GM12878 (cell line): ENCODE measurements around the gene CEBPE. TPM values are rescaled to one million over a fixed set of nuclear protein-coding genes. Genes with fewer than 3 reads are reported as not detected.

ENCODE experiments used
- CBFB ChIP-seq: IDR thresholded peaks from 2 replicates; pipeline ENCODE4 v1.6.1; 2016; ENCODE audit warnings: antibody characterized with exemption, low read depth
- CREB1 ChIP-seq: IDR thresholded peaks from 2 replicates; pipeline ENCODE4 v1.6.1; 2012; ENCODE audit warnings: low read depth, mild to moderate bottlenecking, inconsistent platforms
- ELK1 ChIP-seq: IDR thresholded peaks from 2 replicates; pipeline ENCODE4 v1.6.1; 2012; ENCODE audit warnings: low read depth, low read length, improper control_type of control experiment
- HDGF ChIP-seq: fragments of 450-650 bp; IDR thresholded peaks from 2 replicates; pipeline ENCODE4 v1.6.1; 2016; ENCODE audit warnings: antibody characterized with exemption
- IKZF1 ChIP-seq: fragments of 450-650 bp; conservative IDR thresholded peaks from 2 replicates; pipeline ENCODE4 v1.6.1; 2017; ENCODE audit warnings: antibody characterized with exemption, mild to moderate bottlenecking
- IRF5 ChIP-seq: fragments of 450-650 bp; IDR thresholded peaks from 2 replicates; pipeline ENCODE4 v1.6.1; 2017; ENCODE audit warnings: borderline replicate concordance
- LARP7 ChIP-seq: fragments of 450-650 bp; IDR thresholded peaks from 2 replicates; pipeline ENCODE4 v1.6.1; 2017; ENCODE audit warnings: mild to moderate bottlenecking
- NFYA ChIP-seq: IDR thresholded peaks from 2 replicates; pipeline ENCODE4 v1.6.1; 2011; ENCODE audit warnings: low read depth, mild to moderate bottlenecking, low read length, improper control_type of control experiment, borderline replicate concordance
- PAX5 ChIP-seq: IDR thresholded peaks from 2 replicates; pipeline ENCODE4 v1.6.1; 2011; ENCODE audit warnings: low read depth, low read length, borderline replicate concordance
- POLR2AphosphoS2 ChIP-seq: IDR thresholded peaks from 2 replicates; pipeline ENCODE4 v1.6.1; 2011; ENCODE audit warnings: low read depth, mild to moderate bottlenecking, low read length, improper control_type of control experiment, moderate library complexity
- POLR2AphosphoS5 ChIP-seq: IDR thresholded peaks from 2 replicates; pipeline ENCODE4 v1.6.1; 2011; ENCODE audit warnings: mild to moderate bottlenecking, low read length, inconsistent platforms
- SMARCA5 ChIP-seq: fragments of 450-650 bp; IDR thresholded peaks from 2 replicates; pipeline ENCODE4 v1.6.1; 2017; ENCODE audit warnings: mild to moderate bottlenecking
- TBL1XR1 ChIP-seq: IDR thresholded peaks from 2 replicates; pipeline ENCODE4 v1.6.1; 2012; ENCODE audit warnings: low read depth, low read length, improper control_type of control experiment
- YY1 ChIP-seq: IDR thresholded peaks from 2 replicates; pipeline ENCODE4 v1.6.1; 2011; ENCODE audit warnings: low read depth, mild to moderate bottlenecking, low read length
- ZNF687 ChIP-seq: fragments of 450-650 bp; IDR thresholded peaks from 2 replicates; pipeline ENCODE4 v1.6.1; 2017; ENCODE audit warnings: mild to moderate bottlenecking, moderate library complexity
- polyA plus RNA-seq, 11 experiments: library from polyadenylated mRNA; depleted of rRNA in 4 of 11; unstranded in 6 of 11; stranded (reverse) in 5 of 11; fragments of >200 nt; fragmentation: Nextera tagmentation in 4 of 11; fragmentation: Illumina TruSeq in 1 of 11; extraction: Ambion mirVana in 4 of 11; extraction: Trizol in 1 of 11; gene quantifications; 1 replicate in 1 of 11; 2 replicates in 10 of 11; pipeline versions ENCODE4 v1.2.1 to v1.2.3, GENCODE V29; 2011 to 2016; ENCODE audit warnings: inconsistent platforms in 2 of 11, missing spikeins in 2 of 11, low read depth in 1 of 11
- total RNA-seq, 4 experiments: library from RNA; depleted of rRNA in 3 of 4; stranded (reverse); fragments of >200 nt in 3 of 4; fragmentation: Illumina TruSeq in 1 of 4; extraction: Trizol in 1 of 4; gene quantifications; 2 replicates each; pipeline versions ENCODE4 v1.2.1 to v1.2.3, GENCODE V29; 2013 to 2021
- TF ChIP-seq, protein P1 (sequence below): IDR thresholded peaks from 2 replicates; pipeline ENCODE4 v1.6.1; 2011; ENCODE audit warnings: low read depth, low read length, improper control_type of control experiment, borderline replicate concordance
- TF ChIP-seq, protein P2 (sequence below): IDR thresholded peaks from 2 replicates; pipeline ENCODE4 v1.6.1; 2011; ENCODE audit warnings: borderline replicate concordance, low read depth, mild to moderate bottlenecking, moderate library complexity, low read length; ENCODE audit not compliant: insufficient read depth, poor library complexity, severe bottlenecking

Gene CEBPE
- total and polyA plus RNA-seq, 10 of the 15 experiments (the other 5 are each of a cell fraction or from before 2014, with no cell fraction given): 0.09 to 0.45 (median 0.24) TPM; not detected in 7

- no peak for TF ChIP-seq ELK1
- no peak for TF ChIP-seq NFYA
- peak; percentile 92 for TF ChIP-seq POLR2AphosphoS2
- no peak for TF ChIP-seq IRF5
- peak; percentile 98 for TF ChIP-seq YY1
- TF ChIP-seq LARP7: 0 out of 2 replicates have a peak, but pooled peaks have one; percentile 13
- TF ChIP-seq, protein P1, sequence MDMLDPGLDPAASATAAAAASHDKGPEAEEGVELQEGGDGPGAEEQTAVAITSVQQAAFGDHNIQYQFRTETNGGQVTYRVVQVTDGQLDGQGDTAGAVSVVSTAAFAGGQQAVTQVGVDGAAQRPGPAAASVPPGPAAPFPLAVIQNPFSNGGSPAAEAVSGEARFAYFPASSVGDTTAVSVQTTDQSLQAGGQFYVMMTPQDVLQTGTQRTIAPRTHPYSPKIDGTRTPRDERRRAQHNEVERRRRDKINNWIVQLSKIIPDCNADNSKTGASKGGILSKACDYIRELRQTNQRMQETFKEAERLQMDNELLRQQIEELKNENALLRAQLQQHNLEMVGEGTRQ: no peak
- TF ChIP-seq, protein P2, sequence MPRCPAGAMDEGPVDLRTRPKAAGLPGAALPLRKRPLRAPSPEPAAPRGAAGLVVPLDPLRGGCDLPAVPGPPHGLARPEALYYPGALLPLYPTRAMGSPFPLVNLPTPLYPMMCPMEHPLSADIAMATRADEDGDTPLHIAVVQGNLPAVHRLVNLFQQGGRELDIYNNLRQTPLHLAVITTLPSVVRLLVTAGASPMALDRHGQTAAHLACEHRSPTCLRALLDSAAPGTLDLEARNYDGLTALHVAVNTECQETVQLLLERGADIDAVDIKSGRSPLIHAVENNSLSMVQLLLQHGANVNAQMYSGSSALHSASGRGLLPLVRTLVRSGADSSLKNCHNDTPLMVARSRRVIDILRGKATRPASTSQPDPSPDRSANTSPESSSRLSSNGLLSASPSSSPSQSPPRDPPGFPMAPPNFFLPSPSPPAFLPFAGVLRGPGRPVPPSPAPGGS: peak; percentile 19
- TF ChIP-seq ZNF687: peak; percentile 31; the same call in 1 of the 2 replicates
- peak; percentile 90 for TF ChIP-seq HDGF
- 0 out of 2 replicates have a peak, but pooled peaks have one; percentile 21 for TF ChIP-seq IKZF1
- TF ChIP-seq PAX5: 0 out of 2 replicates have a peak, but pooled peaks have one; percentile 16
- no peak for TF ChIP-seq CBFB
- peak; percentile 92 for TF ChIP-seq POLR2AphosphoS5
- 0 out of 2 replicates have a peak, but pooled peaks have one; percentile 65 for TF ChIP-seq SMARCA5
- TF ChIP-seq TBL1XR1: 0 out of 2 replicates have a peak, but pooled peaks have one; percentile 28
- TF ChIP-seq CREB1: 0 out of 2 replicates have a peak, but pooled peaks have one; percentile 11
Observed at GRCh38 chr14:23071244-23071920, 47.7 kb downstream of the CEBPE start (continued).
